Stimulated activated effector memory CD8-positive, alpha-beta T cell treated with anti-CD3 and anti-CD28 coated beads, Interleukin-12 subunit alpha, Interleukin-12 subunit beta, amount 100 ng/mL, for 72 hours (primary cell): Measurements from ENCODE around the gene ENPP1.
"Not testable (repeated sequence)": the region's sequence is repeated elsewhere in the genome, so short reads cannot be mapped to it uniquely, and the experiment has no call there.

Source experiments
- ATAC-seq: fragments of 150-1000 bp; cut with Tn5 transposase; 2 replicates; pipeline ENCODE4 v1.10.0; 2021
- DNase-seq, 2 donors: peaks; one replicate each; pipeline ENCODE4 v3.0.0; 2021 to 2022; ENCODE audit warnings: low spot score in 2 of 2
- H3K27ac Mint-ChIP-seq: one replicate; pipeline ENCODE4 v1.8.0; 2022; ENCODE audit warnings: mild to moderate bottlenecking, mixed read lengths
- H3K36me3 Mint-ChIP-seq: one replicate; pipeline ENCODE4 v1.8.0; 2022; ENCODE audit warnings: mild to moderate bottlenecking, mixed read lengths
- H3K4me1 Mint-ChIP-seq: one replicate; pipeline ENCODE4 v1.8.0; 2022; ENCODE audit warnings: mixed read lengths
- H3K4me3 Mint-ChIP-seq: one replicate; pipeline ENCODE4 v1.8.0; 2022; ENCODE audit warnings: mild to moderate bottlenecking, mixed read lengths
- H3K9me3 Mint-ChIP-seq: one replicate; pipeline ENCODE4 v1.8.0; 2022; ENCODE audit warnings: mixed read lengths

The ENPP1 gene

GRCh38 chr6:131839388-131839787 lies 31.6 kb downstream of the ENPP1 start:
- Mint-ChIP-seq H3K27ac (no peak overlapping the region), H3K9me3 (no peaks in the 10 kb centered on the region), H3K4me3 (no peak overlapping the region), H3K4me1 (no peaks in the 10 kb centered on the region), H3K36me3 (no peaks in the 10 kb centered on the region)
- DNase-seq (no peak), ATAC-seq (no peak)

GRCh38 chr6:131840441-131840840 lies 32.6 kb downstream of the ENPP1 start:
- Mint-ChIP-seq H3K4me1 (no peaks in the 10 kb centered on the region), H3K4me3 (no peak overlapping the region), H3K27ac (no peak overlapping the region), H3K36me3 (no peaks in the 10 kb centered on the region), H3K9me3 (no peaks in the 10 kb centered on the region)
- DNase-seq, result no peak
- no peak for ATAC-seq

GRCh38 chr6:131840936-131841583 lies 33.2 kb downstream of the ENPP1 start:
- Mint-ChIP-seq H3K27ac (no peak overlapping the region), H3K36me3 (no peaks in the 10 kb centered on the region), H3K4me3 (no peak overlapping the region), H3K9me3 (no peaks in the 10 kb centered on the region), H3K4me1 (no peaks in the 10 kb centered on the region)
- DNase-seq (no peak), ATAC-seq (no peak)

- no peaks in the 10 kb centered on the region for H3K36me3 Mint-ChIP-seq
- H3K4me3 Mint-ChIP-seq, result no peak overlapping the region
- H3K4me1 Mint-ChIP-seq, result no peaks in the 10 kb centered on the region
- no peaks in the 10 kb centered on the region for H3K9me3 Mint-ChIP-seq
- no peak for DNase-seq
- H3K27ac Mint-ChIP-seq, result no peak overlapping the region
- no peak for ATAC-seq
These were observed 35.9 kb downstream of the ENPP1 start for GRCh38 chr6:131843768-131844167.

- Mint-ChIP-seq H3K4me1 (no peaks in the 10 kb centered on the region), H3K9me3 (no peaks in the 10 kb centered on the region), H3K4me3 (no peak overlapping the region), H3K27ac (no peak overlapping the region), H3K36me3 (no peaks in the 10 kb centered on the region)
- DNase-seq (no peak), ATAC-seq (no peak)
These were observed 36.5 kb downstream of the ENPP1 start for GRCh38 chr6:131844243-131844841.

GRCh38 chr6:131846023-131846663 lies 38.3 kb downstream of the ENPP1 start:
- Mint-ChIP-seq H3K4me1 (no peaks in the 10 kb centered on the region), H3K27ac (no peak overlapping the region), H3K9me3 (no peaks in the 10 kb centered on the region), H3K36me3 (no peaks in the 10 kb centered on the region), H3K4me3 (no peak overlapping the region)
- no peak for DNase-seq
- no peak for ATAC-seq

- Mint-ChIP-seq H3K9me3 (no peaks in the 10 kb centered on the region), H3K4me1 (no peaks in the 10 kb centered on the region), H3K27ac (no peak overlapping the region), H3K36me3 (no peaks in the 10 kb centered on the region), H3K4me3 (no peak overlapping the region)
- DNase-seq, result no peak
- no peak for ATAC-seq
These were observed 39.1 kb downstream of the ENPP1 start for GRCh38 chr6:131846905-131847304.

- no peak for ATAC-seq
- Mint-ChIP-seq H3K4me1 (no peaks in the 10 kb centered on the region), H3K4me3 (no peak overlapping the region), H3K9me3 (no peaks in the 10 kb centered on the region), H3K36me3 (no peaks in the 10 kb centered on the region), H3K27ac (no peak overlapping the region)
- no peak for DNase-seq
These were observed 42.0 kb downstream of the ENPP1 start for GRCh38 chr6:131849799-131850198.

GRCh38 chr6:131851049-131851769 lies 43.4 kb downstream of the ENPP1 start:
- ATAC-seq (no peak), DNase-seq (no peak)
- Mint-ChIP-seq H3K9me3 (no peaks in the 10 kb centered on the region), H3K4me1 (no peaks in the 10 kb centered on the region), H3K27ac (no peak overlapping the region), H3K36me3 (no peaks in the 10 kb centered on the region), H3K4me3 (no peak overlapping the region)

- Mint-ChIP-seq H3K9me3 (no peaks in the 10 kb centered on the region), H3K36me3 (no peaks in the 10 kb centered on the region), H3K4me3 (no peak overlapping the region), H3K27ac (no peak overlapping the region), H3K4me1 (no peaks in the 10 kb centered on the region)
- DNase-seq, result no peak
- no peak for ATAC-seq
These were observed 44.4 kb downstream of the ENPP1 start for GRCh38 chr6:131852200-131852599.

GRCh38 chr6:131854803-131855202 lies 47.0 kb downstream of the ENPP1 start:
- H3K36me3 Mint-ChIP-seq, result no peaks in the 10 kb centered on the region
- no peak overlapping the region for H3K4me3 Mint-ChIP-seq
- H3K4me1 Mint-ChIP-seq, result no peaks in the 10 kb centered on the region
- H3K27ac Mint-ChIP-seq, result no peak overlapping the region
- ATAC-seq (no peak), DNase-seq (no peak)
- no peaks in the 10 kb centered on the region for H3K9me3 Mint-ChIP-seq

- Mint-ChIP-seq H3K36me3 (no peaks in the 10 kb centered on the region), H3K9me3 (no peaks in the 10 kb centered on the region), H3K4me3 (no peak overlapping the region), H3K4me1 (no peaks in the 10 kb centered on the region), H3K27ac (no peak overlapping the region)
- ATAC-seq (no peak), DNase-seq (no peak)
These were observed 51.1 kb downstream of the ENPP1 start for GRCh38 chr6:131858765-131859415.

GRCh38 chr6:131859658-131860057 lies 51.8 kb downstream of the ENPP1 start:
- not testable (repeated sequence) for H3K9me3 Mint-ChIP-seq, DNase-seq, H3K36me3 Mint-ChIP-seq, H3K27ac Mint-ChIP-seq, ATAC-seq, H3K4me1 Mint-ChIP-seq, H3K4me3 Mint-ChIP-seq

- DNase-seq (no peak), ATAC-seq (no peak)
- H3K9me3 Mint-ChIP-seq, result no peaks in the 10 kb centered on the region
- no peaks in the 10 kb centered on the region for H3K36me3 Mint-ChIP-seq
- H3K4me1 Mint-ChIP-seq, result no peaks in the 10 kb centered on the region
- H3K4me3 Mint-ChIP-seq, result no peak overlapping the region
- no peak overlapping the region for H3K27ac Mint-ChIP-seq
These were observed 53.6 kb downstream of the ENPP1 start for GRCh38 chr6:131861381-131861780.

GRCh38 chr6:131862476-131862875 lies 54.7 kb downstream of the ENPP1 start:
- ATAC-seq (no peak), DNase-seq (no peak)
- H3K36me3 Mint-ChIP-seq, result no peaks in the 10 kb centered on the region
- no peaks in the 10 kb centered on the region for H3K4me1 Mint-ChIP-seq
- H3K4me3 Mint-ChIP-seq, result no peak overlapping the region
- H3K27ac Mint-ChIP-seq, result no peak overlapping the region
- H3K9me3 Mint-ChIP-seq, result no peaks in the 10 kb centered on the region
